SU-DHL-6 (cell line): ENCODE measurements around the gene RPS27L.

ENCODE experiments used
- H2AFZ ChIP-seq: fragments of 200-600 bp; sonication (generic); 2 replicates; pipeline ENCODE4 v1.6.1; 2014; ENCODE audit warnings: low read depth, mild to moderate bottlenecking, moderate library complexity, mixed read lengths, antibody characterized with exemption, low read length; ENCODE audit not compliant: severe bottlenecking
- H3F3A ChIP-seq: fragments of 200-600 bp; shearing (Covaris generic); 2 replicates; pipeline ENCODE4 v1.6.0; 2016; ENCODE audit warnings: antibody characterized with exemption, mild to moderate bottlenecking; ENCODE audit not compliant: insufficient read depth
- H3K27ac ChIP-seq: fragments of 200-600 bp; sonication (generic); 2 replicates; pipeline ENCODE4 v1.5.1; 2016; ENCODE audit warnings: low read depth, mild to moderate bottlenecking, low read length, moderate library complexity, mixed read lengths
- H3K27me3 ChIP-seq: fragments of 200-600 bp; sonication (generic), shearing (Covaris generic); 2 replicates; pipeline ENCODE4 v1.6.0; 2014; ENCODE audit warnings: mild to moderate bottlenecking, low read length
- H3K36me3 ChIP-seq: fragments of 200-600 bp; sonication (generic); 2 replicates; pipeline ENCODE4 v1.6.1; 2014; ENCODE audit warnings: mild to moderate bottlenecking, low read length, mixed read lengths
- H3K4me2 ChIP-seq: fragments of 300-600, 200-600 bp; shearing (Covaris generic), sonication (generic); 2 replicates; pipeline ENCODE4 v1.6.0; 2014; ENCODE audit warnings: low read length, low read depth, mild to moderate bottlenecking; ENCODE audit not compliant: poor library complexity, severe bottlenecking
- H3K4me3 ChIP-seq: fragments of 200-600 bp; sonication (generic); 2 replicates; pipeline ENCODE4 v1.5.1; 2014; ENCODE audit warnings: antibody characterized with exemption, low read length, mild to moderate bottlenecking, mixed read lengths; ENCODE audit not compliant: insufficient read depth, poor library complexity, severe bottlenecking
- H3K79me2 ChIP-seq: fragments of 200-600 bp; sonication (generic); 2 replicates; pipeline ENCODE4 v1.6.1; 2014; ENCODE audit warnings: mild to moderate bottlenecking, low read length, moderate library complexity; ENCODE audit not compliant: insufficient read depth
- H3K9ac ChIP-seq: fragments of 200-600 bp; sonication (generic); 2 replicates; pipeline ENCODE4 v1.7.0; 2014; ENCODE audit warnings: mild to moderate bottlenecking, low read length
- H3K9me2 ChIP-seq: fragments of 200-600 bp; sonication (generic); replicated peaks from 2 replicates; pipeline ENCODE4 v1.6.1; 2014; ENCODE audit warnings: low read length; ENCODE audit not compliant: insufficient read depth
- H3K9me3 ChIP-seq: fragments of 200-600 bp; sonication (generic); 2 replicates; pipeline ENCODE4 v1.6.1; 2014; ENCODE audit warnings: low read length, mixed read lengths; ENCODE audit not compliant: insufficient read depth
- H4K20me1 ChIP-seq: fragments of 200-600 bp; sonication (generic); 2 replicates; pipeline ENCODE4 v1.6.1; 2014; ENCODE audit warnings: low read depth, mild to moderate bottlenecking, antibody characterized with exemption, low read length, moderate library complexity, mixed read lengths
- EZH2phosphoT487 ChIP-seq: fragments of 200-600 bp; sonication (generic), shearing (Covaris generic); conservative IDR thresholded peaks from 2 replicates; pipeline ENCODE4 v1.6.1; 2018; ENCODE audit warnings: mild to moderate bottlenecking, antibody characterized with exemption, low read length, moderate library complexity, mixed read lengths
- TF ChIP-seq, protein P1 (sequence below): fragments of 200-600 bp; sonication (generic); IDR thresholded peaks from one replicate; pipeline ENCODE4 v1.5.1; 2017; ENCODE audit warnings: antibody characterized with exemption, mild to moderate bottlenecking, low read length, moderate library complexity; ENCODE audit not compliant: insufficient read depth, poor library complexity, severe bottlenecking

RPS27L gene

DNA sequence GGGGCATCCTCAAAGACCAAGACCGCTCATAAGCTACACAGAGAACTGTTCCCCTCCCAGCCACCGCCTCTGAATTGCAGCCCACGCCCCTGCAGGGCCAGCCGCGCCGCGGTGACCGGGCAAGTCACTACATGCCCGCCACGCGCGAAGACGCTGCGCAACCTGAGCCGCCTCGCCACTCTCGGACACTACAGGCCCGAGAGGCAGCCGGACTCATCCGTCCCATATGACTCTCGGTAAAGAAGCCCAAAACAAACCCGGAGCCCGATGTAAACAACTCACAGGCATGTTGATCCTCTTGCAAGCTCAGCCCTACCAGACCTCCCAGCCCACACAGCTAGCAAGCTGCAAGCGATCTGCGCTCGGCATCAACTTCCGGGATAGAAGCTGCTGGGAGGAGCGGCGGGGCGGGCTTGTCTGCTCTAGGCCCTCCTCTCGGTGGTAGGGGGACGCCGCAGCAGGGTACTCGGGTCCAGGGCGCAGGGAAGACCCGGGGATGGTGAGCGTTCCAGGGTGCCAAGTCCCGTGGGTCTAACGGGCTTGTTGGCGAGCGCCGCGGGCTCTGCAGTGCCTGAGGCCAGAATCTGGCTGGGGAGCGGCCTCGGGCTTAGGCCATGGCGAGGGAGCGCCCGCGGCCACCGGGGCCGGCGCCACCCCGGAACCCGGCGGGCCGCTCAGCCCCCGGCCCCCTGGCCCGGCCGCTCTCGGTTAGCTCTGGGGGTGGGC, at the start of gene RPS27L:
Gene RPS27L (minus strand): TSS at position 360 of the 726 bp plus-strand sequence. CDS start 72 bp downstream, at position 288.
- H4K20me1 ChIP-seq, result no peaks in the 10 kb centered on the region
- H3K4me2 ChIP-seq, result peak within 1 kb of the TSS; percentile 71
- 0 out of 2 replicates have a peak, but pooled peaks cover 7% of the 10 kb centered on the region for H3K79me2 ChIP-seq
- no peaks in the 10 kb centered on the region for H3K27me3 ChIP-seq
- H3K27ac ChIP-seq, result peak within 1 kb of the TSS; percentile 75
- no peaks in the 10 kb centered on the region for H3K9me2 ChIP-seq
- no peaks in the 10 kb centered on the region for H3K9me3 ChIP-seq
- H3K4me3 ChIP-seq, result peak within 1 kb of the TSS; percentile 79
- H3K36me3 ChIP-seq, result 0 out of 2 replicates have a peak, but pooled peaks cover 3% of the 10 kb centered on the region
- peaks cover 3% of the 10 kb centered on the region; the same call in 1 of the 2 replicates for H3F3A ChIP-seq
- H3K9ac ChIP-seq, result peak within 1 kb of the TSS; percentile 74
- no peak for TF ChIP-seq EZH2phosphoT487
- TF ChIP-seq, protein P1, sequence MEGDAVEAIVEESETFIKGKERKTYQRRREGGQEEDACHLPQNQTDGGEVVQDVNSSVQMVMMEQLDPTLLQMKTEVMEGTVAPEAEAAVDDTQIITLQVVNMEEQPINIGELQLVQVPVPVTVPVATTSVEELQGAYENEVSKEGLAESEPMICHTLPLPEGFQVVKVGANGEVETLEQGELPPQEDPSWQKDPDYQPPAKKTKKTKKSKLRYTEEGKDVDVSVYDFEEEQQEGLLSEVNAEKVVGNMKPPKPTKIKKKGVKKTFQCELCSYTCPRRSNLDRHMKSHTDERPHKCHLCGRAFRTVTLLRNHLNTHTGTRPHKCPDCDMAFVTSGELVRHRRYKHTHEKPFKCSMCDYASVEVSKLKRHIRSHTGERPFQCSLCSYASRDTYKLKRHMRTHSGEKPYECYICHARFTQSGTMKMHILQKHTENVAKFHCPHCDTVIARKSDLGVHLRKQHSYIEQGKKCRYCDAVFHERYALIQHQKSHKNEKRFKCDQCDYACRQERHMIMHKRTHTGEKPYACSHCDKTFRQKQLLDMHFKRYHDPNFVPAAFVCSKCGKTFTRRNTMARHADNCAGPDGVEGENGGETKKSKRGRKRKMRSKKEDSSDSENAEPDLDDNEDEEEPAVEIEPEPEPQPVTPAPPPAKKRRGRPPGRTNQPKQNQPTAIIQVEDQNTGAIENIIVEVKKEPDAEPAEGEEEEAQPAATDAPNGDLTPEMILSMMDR, result no peak
- H2AFZ ChIP-seq, result peak within 1 kb of the TSS; percentile 95

- TF ChIP-seq EZH2phosphoT487, result no peak
- TF ChIP-seq, protein P1, result no peak
Observed at GRCh38 chr15:63206079-63206478, 48.8 kb upstream of the RPS27L start.

GRCh38 chr15:63203451-63204090, 46.3 kb upstream of the RPS27L start:
- TF ChIP-seq EZH2phosphoT487, result no peak
- TF ChIP-seq, protein P1, result no peak
- Histone ChIP-seq H3K4me3 (no peak overlapping the region), H3K4me2 (no peak overlapping the region), H3K27ac (no peak overlapping the region), H3F3A (no peaks in the 10 kb centered on the region), H3K9ac (no peak overlapping the region), H3K9me3 (no peaks in the 10 kb centered on the region), H3K9me2 (no peaks in the 10 kb centered on the region), H2AFZ (no peak overlapping the region), H4K20me1 (peaks cover 10% of the 10 kb centered on the region; the same call in 1 of the 2 replicates), H3K36me3 (peaks cover 4% of the 10 kb centered on the region; the same call in 1 of the 2 replicates), H3K27me3 (no peaks in the 10 kb centered on the region), H3K79me2 (peaks cover 86% of the 10 kb centered on the region)

More at GRCh38 chr15:63206079-63206478, 48.8 kb upstream of the RPS27L start:
- peaks cover 76% of the 10 kb centered on the region for H3K79me2 ChIP-seq
- H3K27ac ChIP-seq, result no peak overlapping the region
- H3K36me3 ChIP-seq, result no peaks in the 10 kb centered on the region
- no peaks in the 10 kb centered on the region for H3K27me3 ChIP-seq
- H3K9ac ChIP-seq, result no peak overlapping the region
- H3K9me3 ChIP-seq, result no peaks in the 10 kb centered on the region
- H3K4me2 ChIP-seq, result no peak overlapping the region
- H3K9me2 ChIP-seq, result no peaks in the 10 kb centered on the region
- no peaks in the 10 kb centered on the region for H3F3A ChIP-seq
- peaks cover 5% of the 10 kb centered on the region; the same call in 1 of the 2 replicates for H4K20me1 ChIP-seq
- no peak overlapping the region for H2AFZ ChIP-seq
- H3K4me3 ChIP-seq, result no peak overlapping the region
